HG03103 (cell line): ENCODE measurements around the gene SCNN1B.
"Not testable (repeated sequence)": the region's sequence is repeated elsewhere in the genome, so short reads cannot be mapped to it uniquely, and the experiment has no call there.

Experiments
- ATAC-seq: cut with Tn5 transposase; IDR thresholded peaks from one replicate; pipeline ENCODE4 v1.9.1; 2021; ENCODE audit warnings: low read depth; ENCODE audit not compliant: unreplicated experiment

SCNN1B gene

DNA sequence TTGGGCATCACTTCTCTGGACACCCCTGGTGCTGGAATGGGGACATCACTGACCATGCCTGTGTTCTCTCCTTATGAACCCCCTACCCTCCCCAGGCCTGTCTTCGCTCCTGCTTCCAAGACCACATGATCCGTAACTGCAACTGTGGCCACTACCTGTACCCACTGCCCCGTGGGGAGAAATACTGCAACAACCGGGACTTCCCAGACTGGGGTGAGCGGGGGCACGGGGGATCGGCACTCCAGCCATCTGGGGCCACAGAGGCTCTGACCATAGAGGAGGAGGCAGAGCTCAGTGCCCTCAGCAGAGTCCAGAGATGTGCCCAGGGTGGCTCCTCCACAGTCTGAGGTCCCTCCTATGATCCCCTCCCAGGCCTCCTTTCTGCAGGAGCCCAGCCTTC, 73.5 kb downstream of the SCNN1B start:
- no peak for ATAC-seq

DNA sequence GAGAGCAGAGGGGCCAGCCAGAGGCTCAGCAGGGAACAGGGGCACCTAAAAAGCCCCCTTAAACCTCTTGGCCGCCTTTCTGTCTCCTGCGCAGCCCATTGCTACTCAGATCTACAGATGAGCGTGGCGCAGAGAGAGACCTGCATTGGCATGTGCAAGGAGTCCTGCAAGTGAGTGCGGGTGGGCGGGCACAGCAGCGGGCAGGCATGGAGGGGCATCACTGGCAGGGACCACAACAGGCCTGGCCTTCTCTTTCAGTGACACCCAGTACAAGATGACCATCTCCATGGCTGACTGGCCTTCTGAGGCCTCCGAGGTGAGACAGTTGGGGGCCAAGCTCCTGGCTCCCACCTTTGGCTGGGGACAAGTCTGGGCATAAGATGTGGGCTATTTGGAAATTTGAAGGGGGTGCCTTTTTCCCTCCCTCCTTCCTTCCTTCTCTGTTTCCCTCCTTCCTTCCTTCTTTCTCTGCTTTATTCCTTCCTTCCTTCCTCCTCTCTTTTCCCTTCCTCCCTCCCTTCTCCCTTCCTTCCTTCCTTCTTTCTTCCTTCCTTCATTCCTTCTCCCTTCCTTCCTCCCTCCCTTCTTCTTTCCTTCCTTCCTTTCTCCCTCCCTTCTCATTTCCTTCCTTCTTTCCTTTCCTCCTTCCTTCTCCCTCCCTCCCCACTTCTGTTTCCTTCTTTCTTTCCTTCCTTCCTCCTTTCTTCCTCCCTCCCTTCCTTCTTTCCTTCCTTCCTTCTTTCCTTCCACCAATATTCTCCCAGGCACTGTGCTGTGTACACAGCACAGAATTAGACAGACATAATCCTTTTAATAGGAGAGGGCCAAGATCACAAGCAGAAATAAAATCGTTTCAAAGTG, 75.2 kb downstream of the SCNN1B start:
- ATAC-seq, result no peak

DNA sequence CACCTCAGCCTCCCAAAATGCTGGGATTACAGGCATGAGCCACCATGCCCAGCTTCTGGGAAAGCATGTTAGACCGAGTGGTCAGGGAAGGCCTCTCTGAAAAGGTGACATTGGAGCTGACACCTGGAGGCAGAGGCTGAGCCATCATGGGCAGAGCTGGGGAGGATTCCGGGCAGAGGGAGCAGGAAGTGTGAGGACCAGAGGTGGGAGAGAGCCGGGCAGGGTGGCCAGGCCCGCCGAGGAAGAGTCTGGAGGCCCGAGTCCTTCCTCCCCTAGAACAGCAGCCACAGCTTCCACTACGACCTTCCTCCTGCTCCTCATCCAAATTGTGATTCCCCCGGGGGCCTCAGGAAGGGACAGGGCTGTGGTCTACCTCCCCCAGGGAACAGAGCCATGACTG, 76.2 kb downstream of the SCNN1B start:
- ATAC-seq, result no peak

DNA sequence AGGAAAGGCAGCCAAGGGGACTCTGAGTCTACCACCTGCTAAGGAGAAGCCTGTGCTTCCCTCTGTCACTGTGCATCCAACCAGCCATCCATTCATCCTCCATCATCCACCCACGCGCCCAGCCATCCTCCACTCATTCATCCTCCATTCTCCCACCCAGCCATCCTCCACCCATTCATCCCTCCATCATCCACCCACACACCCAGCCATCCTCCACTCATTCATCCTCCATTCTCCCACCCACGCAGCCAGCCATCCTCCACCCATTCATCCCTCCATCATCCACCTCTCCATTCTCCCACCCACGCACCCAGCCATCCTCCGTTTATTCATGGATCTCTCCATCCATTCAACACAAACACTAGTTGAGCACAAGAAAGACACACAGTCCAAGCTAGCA, 76.8 kb downstream of the SCNN1B start:
- no peak for ATAC-seq

DNA sequence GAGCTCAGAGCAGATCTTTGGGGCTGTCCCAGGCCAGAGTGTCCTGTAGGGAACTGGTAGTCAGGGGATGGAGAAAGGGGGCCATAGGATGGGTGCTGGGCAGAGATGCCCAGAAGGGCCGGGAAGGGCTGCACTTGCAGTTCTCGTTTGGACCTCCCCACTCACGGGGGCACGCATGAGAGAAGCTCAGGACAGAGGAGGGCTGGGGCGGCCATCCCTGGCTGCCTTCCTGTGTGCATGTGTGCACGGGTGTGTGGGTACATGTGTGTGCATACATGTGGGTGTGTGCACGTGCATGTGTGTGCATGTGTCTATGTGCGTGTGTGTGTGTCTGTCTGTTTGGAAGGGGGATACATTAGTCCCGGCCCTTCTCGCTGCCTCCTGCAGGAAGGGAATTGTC, 77.6 kb downstream of the SCNN1B start:
- no peak for ATAC-seq

DNA sequence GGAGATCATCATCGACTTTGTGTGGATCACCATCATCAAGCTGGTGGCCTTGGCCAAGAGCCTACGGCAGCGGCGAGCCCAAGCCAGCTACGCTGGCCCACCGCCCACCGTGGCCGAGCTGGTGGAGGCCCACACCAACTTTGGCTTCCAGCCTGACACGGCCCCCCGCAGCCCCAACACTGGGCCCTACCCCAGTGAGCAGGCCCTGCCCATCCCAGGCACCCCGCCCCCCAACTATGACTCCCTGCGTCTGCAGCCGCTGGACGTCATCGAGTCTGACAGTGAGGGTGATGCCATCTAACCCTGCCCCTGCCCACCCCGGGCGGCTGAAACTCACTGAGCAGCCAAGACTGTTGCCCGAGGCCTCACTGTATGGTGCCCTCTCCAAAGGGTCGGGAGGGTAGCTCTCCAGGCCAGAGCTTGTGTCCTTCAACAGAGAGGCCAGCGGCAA, 78.4 kb downstream of the SCNN1B start:
- ATAC-seq, result no peak

DNA sequence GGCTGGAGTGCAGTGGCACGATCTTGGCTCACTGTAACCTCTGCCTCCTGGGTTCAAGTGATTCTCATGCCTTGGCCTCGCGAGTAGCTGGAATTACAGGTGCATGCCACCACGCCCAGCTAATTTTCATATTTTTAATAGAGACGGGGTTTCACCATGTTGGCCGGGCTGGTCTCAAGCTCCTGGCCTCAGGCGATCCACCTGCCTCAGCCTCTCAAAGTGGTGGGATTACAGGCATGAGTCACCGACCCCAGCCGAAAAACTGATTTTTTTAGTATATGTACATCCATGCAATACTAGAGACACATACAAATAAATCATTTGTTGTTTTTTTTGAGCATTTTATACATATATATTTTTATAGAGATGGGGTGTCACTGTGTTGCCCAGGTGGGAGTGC, 79.6 kb downstream of the SCNN1B start:
- ATAC-seq, result not testable (repeated sequence)

DNA sequence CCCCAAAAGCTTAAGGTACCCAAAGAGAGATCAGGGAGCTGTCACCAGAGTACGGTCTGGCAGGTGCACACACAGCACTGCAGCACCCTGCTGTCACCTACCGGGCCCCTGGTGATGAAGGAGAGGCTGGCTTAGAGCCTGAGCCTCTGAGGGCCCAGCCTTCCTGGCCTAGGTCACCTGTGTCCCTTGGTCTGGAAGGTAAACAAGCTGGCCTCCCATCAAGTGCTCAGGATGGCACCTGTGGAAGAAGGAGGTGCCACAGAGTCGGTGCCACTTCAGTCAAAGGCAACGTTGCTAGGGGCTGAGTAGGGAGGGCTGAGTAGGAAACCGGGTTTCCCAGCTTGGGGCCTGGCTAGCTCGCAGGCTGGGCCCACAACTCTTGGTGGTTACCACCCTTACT, 80.2 kb downstream of the SCNN1B start:
- no peak for ATAC-seq

DNA sequence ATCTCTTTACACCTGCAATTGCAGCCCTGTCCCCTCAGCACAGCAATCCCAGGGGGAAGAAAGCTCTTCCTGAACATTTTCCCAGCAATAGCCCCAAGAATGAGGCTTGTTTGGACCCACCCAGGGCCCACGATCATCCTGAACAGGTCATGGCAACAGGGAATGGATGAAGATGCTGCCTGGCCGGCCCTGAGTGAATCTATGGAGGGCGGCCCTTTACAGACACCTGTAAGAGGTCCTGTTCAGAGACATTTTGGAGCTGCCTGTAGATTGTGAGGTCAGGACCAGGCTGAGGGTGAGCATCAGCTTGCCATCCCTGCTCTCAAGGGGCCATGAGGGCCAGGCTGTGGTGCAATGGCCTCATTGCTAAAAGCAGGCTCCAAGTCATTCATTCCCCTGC, 81.8 kb downstream of the SCNN1B start:
- no peak for ATAC-seq

DNA sequence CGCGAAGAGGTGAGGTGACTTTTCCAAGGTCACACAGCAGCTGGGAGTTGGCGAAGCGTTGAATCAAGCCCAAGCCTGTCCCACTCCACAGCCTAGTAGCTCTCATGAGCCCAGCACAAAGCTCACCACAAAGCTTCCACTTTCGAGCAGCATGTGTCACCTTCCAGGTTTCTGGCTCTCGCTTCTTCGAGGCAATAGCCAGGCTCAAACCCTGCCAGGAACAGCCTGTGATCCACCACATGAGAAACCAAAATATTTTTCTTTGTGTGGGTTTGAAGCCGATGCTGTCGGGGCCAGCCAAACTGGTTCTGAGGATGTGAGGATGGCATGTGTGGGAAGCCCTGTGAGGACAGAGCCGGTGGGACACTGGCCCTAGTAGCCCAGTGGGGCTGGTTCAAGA, 82.8 kb downstream of the SCNN1B start:
- no peak for ATAC-seq

DNA sequence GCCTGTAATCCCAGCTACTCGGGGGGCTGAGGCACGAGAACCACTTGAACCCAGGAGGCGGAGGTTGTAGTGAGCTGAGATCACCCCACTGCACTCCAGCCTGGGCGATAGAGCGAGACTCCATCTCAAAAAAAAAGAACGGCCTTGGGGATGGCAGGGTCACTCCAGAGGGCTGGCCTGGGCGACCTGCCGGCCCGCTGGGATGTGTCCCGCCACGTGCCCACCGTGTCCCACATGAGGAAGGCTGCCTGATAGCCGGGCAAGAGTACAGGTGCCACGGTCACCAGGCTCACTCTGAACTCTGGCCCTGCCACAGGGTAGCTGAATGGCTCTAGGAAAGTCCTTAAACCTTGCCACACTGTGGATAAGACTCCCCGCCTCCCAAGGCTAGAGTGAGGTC, 83.3 kb downstream of the SCNN1B start:
- ATAC-seq, result no peak

DNA sequence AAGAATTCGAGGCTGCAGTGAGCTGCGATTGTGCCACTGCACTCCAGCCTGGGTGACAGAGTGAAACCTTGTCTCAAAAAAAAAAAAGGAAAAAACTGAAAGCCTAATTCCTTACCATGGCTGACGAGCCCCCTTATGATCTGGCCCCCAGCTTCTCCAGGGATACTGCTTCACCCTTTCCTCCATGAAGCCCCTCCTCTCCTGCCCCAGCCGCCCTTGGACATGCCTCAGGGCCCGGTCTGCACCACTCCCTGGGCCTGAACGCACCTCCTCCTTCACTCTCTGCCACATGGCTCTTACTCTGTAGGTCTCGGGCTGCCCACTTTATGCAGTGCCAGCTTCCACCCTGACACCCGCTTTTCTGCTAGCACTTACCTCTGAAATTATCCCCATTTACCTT, 85.6 kb downstream of the SCNN1B start:
- ATAC-seq, result no peak

DNA sequence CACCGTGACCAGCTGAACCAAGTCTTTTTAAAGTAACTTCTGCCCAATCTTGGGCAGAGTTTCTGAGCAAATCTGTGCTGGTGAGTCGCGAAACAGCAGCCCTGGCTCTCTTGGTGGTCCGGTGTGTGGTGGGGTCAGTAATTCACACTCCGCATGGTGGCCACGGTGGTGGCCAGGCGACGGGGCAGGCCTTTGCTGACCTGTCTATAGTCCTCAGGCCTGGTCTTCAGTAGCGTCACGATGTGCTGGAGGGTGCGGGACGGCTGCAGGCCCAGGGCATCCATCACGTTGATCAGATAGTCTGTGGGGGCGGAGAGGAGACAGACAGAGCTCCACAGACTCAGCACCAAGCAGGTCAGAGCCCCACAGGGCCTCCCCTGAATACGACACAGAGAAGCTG, 86.7 kb downstream of the SCNN1B start:
- no peak for ATAC-seq

DNA sequence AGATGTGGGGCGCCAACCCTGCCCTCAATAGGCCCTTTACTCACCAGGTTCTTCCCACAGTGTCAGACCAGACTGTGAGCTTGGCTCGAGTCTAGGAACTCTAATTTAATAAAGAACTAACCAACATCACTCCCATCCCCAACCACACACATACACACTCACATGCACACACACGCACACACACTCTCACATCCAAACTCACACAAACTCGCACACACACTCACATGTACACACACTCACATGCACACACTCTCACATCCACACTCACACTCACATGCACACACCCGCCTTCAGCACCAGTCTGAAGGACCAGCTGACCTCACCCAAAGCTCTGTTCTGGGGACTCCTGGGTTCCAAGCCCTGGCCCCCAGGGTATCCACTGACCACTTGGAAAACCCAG, 87.1 kb downstream of the SCNN1B start:
- no peak for ATAC-seq

DNA sequence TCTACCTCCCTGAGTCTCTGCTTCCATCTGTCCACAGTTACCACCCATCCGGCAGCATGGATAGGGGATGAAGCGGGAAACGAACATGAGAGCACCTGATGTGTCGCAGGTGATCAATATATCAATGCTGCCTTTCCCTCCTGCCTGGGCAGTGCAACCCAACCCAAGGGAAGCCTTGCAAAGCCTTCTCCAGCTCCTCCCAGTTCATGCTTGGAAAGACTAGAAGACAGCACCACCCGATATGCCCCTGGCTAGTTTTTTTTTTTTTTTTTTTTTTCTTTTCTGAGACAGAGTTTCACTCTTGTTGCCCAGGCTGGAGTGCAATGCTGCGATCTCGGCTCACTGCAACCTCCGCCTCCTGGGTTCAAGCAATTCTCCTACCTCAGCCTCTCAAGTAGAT, 87.8 kb downstream of the SCNN1B start:
- ATAC-seq, result not testable (repeated sequence)

DNA sequence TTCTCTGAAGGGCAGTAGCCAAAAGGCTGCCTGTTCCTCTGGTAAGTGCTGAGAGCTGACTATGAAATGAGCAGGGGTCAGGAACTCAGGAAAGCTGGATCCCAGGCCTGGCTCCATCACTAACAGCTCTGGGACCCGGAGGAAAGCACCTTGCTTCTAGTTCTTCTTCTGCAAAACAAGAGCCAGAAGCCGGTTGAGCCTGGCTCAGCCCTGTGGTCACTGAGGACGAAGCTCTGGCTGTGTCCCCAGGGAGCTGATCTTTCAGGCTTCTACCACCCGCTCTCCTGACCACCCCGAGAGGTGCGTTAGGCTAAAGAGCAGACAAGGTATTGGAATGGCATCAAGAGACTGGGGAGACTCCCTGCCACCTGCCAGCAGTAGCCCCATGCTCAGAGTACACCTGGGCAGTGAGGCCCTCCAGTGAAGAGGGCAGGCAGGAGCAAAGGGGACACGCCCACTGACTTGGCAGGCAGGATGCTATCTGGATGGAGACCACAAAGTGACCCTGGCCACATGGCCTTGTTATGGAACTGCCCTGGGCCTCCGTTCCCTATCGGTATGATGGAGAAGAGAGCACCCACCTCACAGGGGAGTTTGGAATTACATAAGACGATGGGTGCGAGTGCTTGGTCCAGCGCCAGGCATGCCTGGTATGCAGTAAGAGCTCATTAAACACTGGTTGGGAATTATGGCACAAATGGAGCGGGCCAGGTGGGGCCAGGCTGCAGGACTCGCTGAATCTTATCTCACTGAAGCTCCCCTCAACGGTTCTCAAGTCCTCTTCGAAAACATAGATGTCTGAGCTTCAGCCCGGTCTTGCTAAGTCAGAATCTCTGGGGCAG, 89.5 kb downstream of the SCNN1B start:
- ATAC-seq, result no peak

DNA sequence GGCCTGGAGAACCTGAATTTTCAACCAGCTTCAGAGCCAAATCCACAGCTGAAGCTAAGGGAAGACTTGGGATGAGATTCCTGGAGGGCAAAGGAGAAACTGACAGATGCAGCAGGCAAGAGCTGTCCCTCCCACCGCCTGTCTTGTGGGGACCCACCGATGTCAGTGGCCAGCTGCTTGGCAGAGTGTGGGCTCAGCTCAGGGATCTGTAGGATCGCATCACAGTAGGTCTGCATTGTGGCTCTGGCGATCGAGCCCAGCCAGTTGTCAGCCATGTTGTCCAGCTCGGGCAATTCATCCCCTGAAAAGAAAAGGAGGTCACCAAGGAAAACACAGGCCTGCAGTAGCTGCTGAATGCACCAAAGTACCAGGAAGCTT, 90.1 kb downstream of the SCNN1B start:
- no peak for ATAC-seq

DNA sequence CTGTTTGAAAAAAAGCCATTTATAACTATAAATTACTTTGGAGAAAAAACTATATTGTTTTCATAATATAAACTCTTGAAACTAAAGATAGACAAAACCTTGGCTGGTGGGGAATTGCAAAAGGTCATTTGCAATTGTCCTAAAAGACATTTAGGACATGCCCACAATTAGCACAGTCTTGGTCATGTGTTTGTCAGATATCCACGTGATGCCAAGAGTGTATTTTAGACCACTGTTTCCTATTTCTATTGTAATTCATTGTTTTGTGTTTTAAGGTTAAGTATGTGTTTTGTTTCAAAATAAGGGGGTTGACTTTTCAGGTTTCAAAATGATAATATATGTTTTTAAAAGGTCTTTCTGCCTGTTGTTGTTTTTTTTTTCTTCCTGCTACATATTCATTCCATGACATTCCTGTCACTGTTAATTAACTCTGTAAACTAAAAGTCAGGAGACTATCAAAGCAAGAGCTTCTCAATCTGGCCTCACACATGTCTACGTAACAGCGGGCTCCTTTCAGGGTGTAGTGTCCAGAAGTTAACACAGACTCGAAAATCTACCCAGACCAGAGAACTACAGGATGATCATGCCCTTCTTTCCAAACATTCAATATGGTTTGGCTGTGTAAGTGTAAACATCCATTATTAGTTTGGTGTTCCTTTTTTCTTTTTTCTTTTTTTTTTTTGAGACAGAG, 92.2 kb downstream of the SCNN1B start:
- ATAC-seq, result no peak

DNA sequence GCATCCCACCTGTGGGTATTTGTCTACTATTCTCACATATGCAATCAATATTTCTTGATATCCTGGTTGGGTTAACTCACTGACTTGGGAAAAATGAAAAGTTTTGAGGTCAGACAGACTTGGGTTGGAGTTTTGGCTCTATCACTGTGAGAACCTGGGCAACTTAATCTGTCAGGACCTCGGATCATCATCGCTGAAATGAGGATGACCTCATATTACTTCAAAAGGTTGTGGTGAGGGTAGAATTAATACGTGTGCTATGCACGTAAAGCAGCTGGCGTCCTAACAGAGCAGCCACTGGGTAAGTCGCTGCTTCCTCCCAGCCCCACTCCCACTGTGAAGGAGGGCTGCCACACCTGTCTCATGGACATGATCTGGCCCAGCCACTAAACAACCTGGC, 93.6 kb downstream of the SCNN1B start:
- no peak for ATAC-seq

DNA sequence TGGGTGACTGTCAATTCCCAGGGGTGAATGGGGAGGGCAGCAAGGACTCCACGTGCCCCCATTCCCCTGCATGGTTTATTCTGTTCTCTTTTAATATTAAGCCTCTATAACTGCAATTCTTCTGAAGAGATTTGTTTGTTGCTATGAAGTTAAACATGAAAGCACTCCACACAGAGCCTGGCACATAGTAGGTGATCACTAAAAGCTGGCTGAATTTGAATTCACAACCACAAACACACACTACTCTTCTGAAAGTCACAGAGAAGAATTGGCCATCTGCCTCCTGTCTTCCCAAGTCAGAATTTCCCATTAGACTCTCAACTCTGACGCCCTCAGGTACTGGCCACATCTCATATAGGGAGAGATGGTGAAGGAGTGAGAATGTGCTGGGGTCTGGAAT, 95.4 kb downstream of the SCNN1B start:
- no peak for ATAC-seq
